OCI-LY1 (cell line): Measurements from ENCODE around the gene TIGD2.

Experiments
- H2AFZ ChIP-seq: fragments of 200-600 bp; sonication (generic), shearing (Covaris generic); 2 replicates; pipeline ENCODE4 v1.6.0; 2014; ENCODE audit warnings: antibody characterized with exemption, mild to moderate bottlenecking, low read length
- H3F3A ChIP-seq: fragments of 200-600 bp; sonication (generic), shearing (Covaris generic); 2 replicates; pipeline ENCODE4 v1.6.0; 2014; ENCODE audit warnings: mild to moderate bottlenecking, antibody characterized with exemption, low read length, moderate library complexity; ENCODE audit not compliant: insufficient read depth
- H3K27ac ChIP-seq: fragments of 200-600 bp; sonication (generic); 2 replicates; pipeline ENCODE4 v1.5.1; 2014; ENCODE audit warnings: low read length, mixed run types, mild to moderate bottlenecking, low read depth; ENCODE audit not compliant: poor library complexity, severe bottlenecking
- H3K27me3 ChIP-seq: fragments of 200-600 bp; sonication (generic); 2 replicates; pipeline ENCODE4 v1.6.0; 2014; ENCODE audit warnings: antibody characterized with exemption, mild to moderate bottlenecking, low read length, moderate library complexity; ENCODE audit not compliant: insufficient read depth
- H3K36me3 ChIP-seq: fragments of 200-600 bp; sonication (generic); 2 replicates; pipeline ENCODE4 v1.6.1; 2014; ENCODE audit warnings: mild to moderate bottlenecking, antibody characterized with exemption, low read length, moderate library complexity, mixed read lengths; ENCODE audit not compliant: insufficient read depth
- H3K4me1 ChIP-seq: fragments of 200-600 bp; sonication (generic); 2 replicates; pipeline ENCODE4 v1.5.1; 2014; ENCODE audit warnings: mild to moderate bottlenecking, low read length, moderate library complexity; ENCODE audit not compliant: insufficient read depth, severe bottlenecking
- H3K4me2 ChIP-seq: fragments of 200-600 bp; sonication (generic), shearing (Covaris generic); 2 replicates; pipeline ENCODE4 v1.6.1; 2014; ENCODE audit warnings: low read length
- H3K4me3 ChIP-seq: fragments of 200-600 bp; sonication (generic); 2 replicates; pipeline ENCODE4 v1.5.1; 2014; ENCODE audit warnings: low read length, low read depth, mild to moderate bottlenecking, mixed read lengths; ENCODE audit not compliant: poor library complexity, severe bottlenecking
- H3K79me2 ChIP-seq: fragments of 200-600 bp; shearing (Covaris generic); 2 replicates; pipeline ENCODE4 v1.6.1; 2016; ENCODE audit warnings: mixed run types, low read length, mixed read lengths; ENCODE audit not compliant: insufficient read depth
- H3K9ac ChIP-seq: fragments of 200-600 bp; sonication (generic), shearing (Covaris generic); 2 replicates; pipeline ENCODE4 v1.6.1; 2014; ENCODE audit warnings: mild to moderate bottlenecking, low read length, mixed read lengths
- H3K9me2 ChIP-seq: fragments of 200-600 bp; sonication (generic), shearing (Covaris generic); 2 replicates; pipeline ENCODE4 v1.6.1; 2014; ENCODE audit warnings: low read depth, mild to moderate bottlenecking, low read length, mixed read lengths
- H3K9me3 ChIP-seq: fragments of 200-600 bp; shearing (Covaris generic); 2 replicates; pipeline ENCODE4 v1.6.1; 2014; ENCODE audit warnings: low read length, mixed read lengths
- H4K20me1 ChIP-seq: fragments of 200-600 bp; sonication (generic), shearing (Covaris generic); 2 replicates; pipeline ENCODE4 v1.6.0; 2016; ENCODE audit warnings: mild to moderate bottlenecking, low read length; ENCODE audit not compliant: insufficient read depth
- CTCF ChIP-seq: fragments of 200-600 bp; sonication (generic), shearing (Covaris generic); IDR thresholded peaks from 2 replicates; pipeline ENCODE4 v1.5.1; 2017; ENCODE audit warnings: mild to moderate bottlenecking, antibody characterized with exemption, low read length, moderate library complexity, mixed read lengths
- EZH2 ChIP-seq: fragments of 200-600 bp; sonication (generic), shearing (Covaris generic); IDR thresholded peaks from 2 replicates; pipeline ENCODE4 v1.8.0; 2017; ENCODE audit warnings: borderline replicate concordance, mixed run types, mild to moderate bottlenecking, antibody characterized with exemption, low read length, moderate library complexity, mixed read lengths

The TIGD2 gene

GRCh38 chr4:89123451-89123851, 12.1 kb downstream of the TIGD2 start:
- no peaks in the 10 kb centered on the region for H3K79me2 ChIP-seq
- H2AFZ ChIP-seq, result no peak overlapping the region
- H4K20me1 ChIP-seq, result no peaks in the 10 kb centered on the region
- H3K9me2 ChIP-seq, result no peaks in the 10 kb centered on the region
- no peaks in the 10 kb centered on the region for H3K9me3 ChIP-seq
- TF ChIP-seq CTCF, result no peak
- TF ChIP-seq EZH2, result no peak
- no peak overlapping the region for H3K27ac ChIP-seq
- H3F3A ChIP-seq, result no peaks in the 10 kb centered on the region
- no peak overlapping the region for H3K9ac ChIP-seq
- no peak overlapping the region for H3K4me2 ChIP-seq
- no peaks in the 10 kb centered on the region for H3K27me3 ChIP-seq
- H3K4me3 ChIP-seq, result no peak overlapping the region
- no peaks in the 10 kb centered on the region for H3K4me1 ChIP-seq
- H3K36me3 ChIP-seq, result no peaks in the 10 kb centered on the region

- H3K4me1 ChIP-seq, result no peaks in the 10 kb centered on the region
- no peak overlapping the region for H3K4me2 ChIP-seq
- H3K27ac ChIP-seq, result no peak overlapping the region
- TF ChIP-seq CTCF (no peak), EZH2 (no peak)
- no peaks in the 10 kb centered on the region for H3K9me2 ChIP-seq
- H3K79me2 ChIP-seq, result no peaks in the 10 kb centered on the region
- no peaks in the 10 kb centered on the region for H3K9me3 ChIP-seq
- no peaks in the 10 kb centered on the region for H3F3A ChIP-seq
- no peaks in the 10 kb centered on the region for H3K36me3 ChIP-seq
- no peak overlapping the region for H3K9ac ChIP-seq
- no peaks in the 10 kb centered on the region for H4K20me1 ChIP-seq
- no peaks in the 10 kb centered on the region for H3K27me3 ChIP-seq
- no peak overlapping the region for H3K4me3 ChIP-seq
- no peak overlapping the region for H2AFZ ChIP-seq
These were observed 14.8 kb downstream of the TIGD2 start for GRCh38 chr4:89125901-89126782.

- no peak overlapping the region for H2AFZ ChIP-seq
- no peak overlapping the region for H3K4me2 ChIP-seq
- H3K4me1 ChIP-seq, result no peaks in the 10 kb centered on the region
- TF ChIP-seq EZH2 (no peak), CTCF (no peak)
- no peaks in the 10 kb centered on the region for H3K9me2 ChIP-seq
- no peak overlapping the region for H3K27ac ChIP-seq
- H3K9me3 ChIP-seq, result no peaks in the 10 kb centered on the region
- H3K36me3 ChIP-seq, result no peaks in the 10 kb centered on the region
- H3K9ac ChIP-seq, result no peak overlapping the region
- no peaks in the 10 kb centered on the region for H3F3A ChIP-seq
- H4K20me1 ChIP-seq, result no peaks in the 10 kb centered on the region
- H3K4me3 ChIP-seq, result no peak overlapping the region
- no peaks in the 10 kb centered on the region for H3K79me2 ChIP-seq
- H3K27me3 ChIP-seq, result no peaks in the 10 kb centered on the region
These were observed 17.8 kb downstream of the TIGD2 start for GRCh38 chr4:89129080-89129640.
